Choroid plexus epithelial cell (primary cell): ENCODE data around the gene SORBS1.
"Not testable (repeated sequence)": the region's sequence is repeated elsewhere in the genome, so short reads cannot be mapped to it uniquely, and the experiment has no call there.

Source experiments
- DNase-seq: peaks from one replicate; pipeline ENCODE4 v3.0.0-alpha.2; 2010; ENCODE audit warnings: low read depth
- H3K4me3 ChIP-seq: 2 replicates; pipeline ENCODE4 v1.5.1; 2011; ENCODE audit warnings: low read depth, mild to moderate bottlenecking, control low read depth, low read length, moderate library complexity
- CTCF ChIP-seq: conservative IDR thresholded peaks from 2 replicates; pipeline ENCODE4 v1.5.1; 2011; ENCODE audit warnings: low read depth, mild to moderate bottlenecking, control low read depth, inconsistent platforms, low read length, moderate library complexity

Gene SORBS1

GRCh38 chr10:95353123-95353522 is 208.0 kb downstream of the SORBS1 start:
- DNase-seq, result no peak
- no peak overlapping the region for H3K4me3 ChIP-seq
- no peak for TF ChIP-seq CTCF

- no peak overlapping the region for H3K4me3 ChIP-seq
- TF ChIP-seq CTCF, result no peak
- DNase-seq, result no peak
Measured at GRCh38 chr10:95352684-95353083, 208.5 kb downstream of the SORBS1 start.

DNA sequence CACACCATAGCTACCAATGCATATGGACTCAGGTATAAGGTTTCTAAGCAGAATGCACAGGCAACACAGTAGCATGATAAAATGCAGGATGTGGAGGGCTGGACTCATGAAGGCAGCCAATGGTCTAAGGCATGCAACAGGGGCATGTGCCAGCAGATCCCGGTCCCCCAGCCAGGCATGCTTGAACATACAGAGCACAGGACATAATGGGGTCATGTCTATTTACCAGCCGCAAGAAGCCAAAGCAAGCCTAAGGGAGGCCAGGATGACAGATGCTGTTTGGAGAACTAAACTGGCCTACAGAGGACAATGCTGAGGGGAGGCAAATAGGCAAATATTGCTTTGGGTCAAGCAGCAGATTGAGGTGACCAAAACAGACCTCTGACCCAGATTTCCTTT is 210.3 kb downstream of the SORBS1 start:
- DNase-seq, result no peak
- TF ChIP-seq CTCF, result no peak
- H3K4me3 ChIP-seq, result no peak overlapping the region

DNA sequence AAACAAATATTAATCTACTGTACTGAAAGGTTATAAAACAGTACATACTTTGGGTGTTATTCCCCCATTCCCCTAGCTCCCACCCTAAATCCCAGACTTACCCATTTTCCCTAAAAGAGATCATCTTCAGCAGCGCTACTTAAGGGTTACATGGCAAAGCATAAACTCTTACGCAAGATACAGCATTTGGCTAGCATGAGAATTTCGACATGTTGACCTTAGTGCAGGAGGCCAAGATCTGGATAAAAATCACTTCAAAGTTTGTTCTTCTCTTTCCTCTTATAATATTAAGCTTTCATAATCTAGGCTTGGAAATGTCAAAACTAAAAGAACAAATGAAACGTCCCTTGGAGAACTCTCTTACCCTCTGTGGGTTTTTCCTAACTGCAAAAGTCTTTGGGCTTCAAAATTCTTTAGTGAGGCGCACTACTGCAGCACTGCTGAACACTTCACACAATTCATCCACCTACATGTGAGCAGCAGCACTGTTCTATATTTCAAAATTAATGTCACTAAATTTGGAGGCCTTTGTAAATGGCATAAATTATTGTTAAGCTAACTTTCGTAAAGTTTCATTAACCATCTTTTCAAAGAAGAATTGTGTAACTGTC is 210.8 kb downstream of the SORBS1 start:
- TF ChIP-seq CTCF, result no peak
- no peak overlapping the region for H3K4me3 ChIP-seq
- peak; percentile 87 for DNase-seq

GRCh38 chr10:95347402-95347766 is 213.8 kb downstream of the SORBS1 start:
- not testable (repeated sequence) for H3K4me3 ChIP-seq, DNase-seq

GRCh38 chr10:95346715-95347401 is 214.3 kb downstream of the SORBS1 start:
- DNase-seq, result peak; percentile 63
- H3K4me3 ChIP-seq, result no peak overlapping the region
- TF ChIP-seq CTCF, result no peak

DNA sequence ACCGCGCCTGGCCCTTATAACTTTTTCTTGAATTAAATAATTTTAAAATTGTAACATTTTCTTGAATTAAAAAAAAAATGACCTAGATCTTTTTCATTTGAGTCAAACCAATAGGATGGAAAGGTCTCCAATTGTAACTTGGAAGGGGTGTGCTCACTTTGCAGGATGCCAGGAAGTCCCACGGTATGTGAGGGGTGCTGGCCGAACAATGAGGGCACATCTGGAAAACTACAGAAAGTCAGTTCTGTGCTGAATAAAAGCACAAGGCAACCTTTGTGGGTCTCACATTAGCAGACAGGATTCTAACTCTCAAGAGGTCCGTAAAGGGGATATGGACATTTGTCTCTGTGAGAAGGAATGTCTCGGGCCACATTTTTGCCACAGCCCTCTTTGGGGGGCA is 217.6 kb downstream of the SORBS1 start:
- TF ChIP-seq CTCF, result no peak
- no peak overlapping the region for H3K4me3 ChIP-seq
- no peak for DNase-seq
